ENCODE data around the gene CUBN. TPM values are rescaled to one million over a fixed set of nuclear protein-coding genes. Genes with fewer than 3 reads are reported as not detected.

CUBN gene
- polyA plus RNA-seq, 1 experiment = 0.76 TPM

DNA sequence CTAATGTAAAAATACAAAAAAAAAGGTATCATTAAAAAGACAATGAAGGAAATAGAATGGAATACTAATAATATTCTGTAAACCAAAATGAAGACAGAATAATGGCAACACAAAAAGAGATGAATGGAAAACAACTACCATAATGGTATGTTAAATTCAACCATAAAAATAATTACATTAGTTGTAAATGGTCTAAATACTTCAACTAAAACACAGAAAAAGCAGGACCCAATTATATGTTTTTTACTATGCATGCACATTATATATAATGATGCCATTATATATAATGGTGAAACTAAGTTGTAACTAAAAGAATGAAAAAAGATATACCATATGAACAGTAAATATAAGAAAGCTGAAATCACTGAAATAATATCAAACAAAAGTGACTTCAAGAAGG, 76.5 kb downstream of the CUBN start:
- H3K9me3 ChIP-seq (ENCODE audit: control insufficient read depth, insufficient read depth, low read length) = peaks cover 2% of the 10 kb centered on the region; the same call in 1 of the 2 replicates
- DNase-seq (ENCODE audit: low read depth, low spot score) = no peak
- no peak overlapping the region for H3K4me3 ChIP-seq (ENCODE audit: low read depth, low read length)
- H3K27ac ChIP-seq (ENCODE audit: low read depth, low read length) = no peak overlapping the region
- ChIA-PET POLR2A (no interaction called here), CTCF (no interaction called here)
- no peaks in the 10 kb centered on the region for H3K27me3 ChIP-seq (ENCODE audit: control insufficient read depth, insufficient read depth, low read length)
- TF ChIP-seq CTCF (IDR thresholded peaks at IDR 0.05; ENCODE audit: low read depth, low read length) = no peak

DNA sequence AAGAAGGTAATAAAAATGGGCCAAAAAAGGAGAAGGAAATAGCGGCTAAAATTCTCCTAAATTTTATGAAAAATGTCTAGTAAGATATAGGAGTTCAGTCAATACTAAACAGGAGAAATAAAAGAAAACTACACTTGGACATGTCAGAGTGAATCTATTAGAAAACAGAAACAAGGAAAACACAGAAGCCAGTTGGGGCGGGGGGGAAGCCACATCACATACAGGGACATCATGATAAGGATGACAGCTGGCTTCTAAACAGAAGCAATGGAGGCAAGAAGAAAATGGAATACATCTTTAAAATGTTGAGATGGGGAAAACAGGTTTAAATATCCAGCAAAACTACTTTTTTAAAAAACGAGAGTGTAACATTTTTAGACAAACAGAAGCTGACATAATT, 77.8 kb downstream of the CUBN start:
- ChIA-PET POLR2A (no interaction called here), CTCF (no interaction called here)
- no peak overlapping the region for H3K4me3 ChIP-seq (ENCODE audit: low read depth, low read length)
- H3K9me3 ChIP-seq (ENCODE audit: control insufficient read depth, insufficient read depth, low read length) = peaks cover 2% of the 10 kb centered on the region; the same call in 1 of the 2 replicates
- H3K27me3 ChIP-seq (ENCODE audit: control insufficient read depth, insufficient read depth, low read length) = no peaks in the 10 kb centered on the region
- no peak overlapping the region for H3K27ac ChIP-seq (ENCODE audit: low read depth, low read length)
- DNase-seq (ENCODE audit: low read depth, low spot score) = no peak
- no peak for TF ChIP-seq CTCF (IDR thresholded peaks at IDR 0.05; ENCODE audit: low read depth, low read length)

- Histone ChIP-seq H3K9me3 (ENCODE audit: control insufficient read depth, insufficient read depth, low read length) (peaks cover 2% of the 10 kb centered on the region; the same call in 1 of the 2 replicates), H3K4me3 (ENCODE audit: low read depth, low read length) (no peak overlapping the region), H3K27me3 (ENCODE audit: control insufficient read depth, insufficient read depth, low read length) (no peaks in the 10 kb centered on the region), H3K27ac (ENCODE audit: low read depth, low read length) (no peak overlapping the region)
- TF ChIP-seq CTCF (IDR thresholded peaks at IDR 0.05; ENCODE audit: low read depth, low read length) = no peak
- POLR2A ChIA-PET = no interaction called here
- CTCF ChIA-PET = no interaction called here
- no peak for DNase-seq (ENCODE audit: low read depth, low spot score)
These were observed 80.4 kb downstream of the CUBN start for GRCh38 chr10:17049195-17049594.

GRCh38 chr10:17047908-17048307, 81.7 kb downstream of the CUBN start:
- H3K9me3 ChIP-seq (ENCODE audit: control insufficient read depth, insufficient read depth, low read length) = peaks cover 2% of the 10 kb centered on the region; the same call in 1 of the 2 replicates
- no peak for DNase-seq (ENCODE audit: low read depth, low spot score)
- H3K4me3 ChIP-seq (ENCODE audit: low read depth, low read length) = no peak overlapping the region
- ChIA-PET POLR2A (no interaction called here), CTCF (interaction anchor here (0.6 kb wide), 1 partner anchor 183 kb away, joined by 4 read pairs; no protein-coding TSS in a partner anchor)
- TF ChIP-seq CTCF (IDR thresholded peaks at IDR 0.05; ENCODE audit: low read depth, low read length) = no peak
- H3K27me3 ChIP-seq (ENCODE audit: control insufficient read depth, insufficient read depth, low read length) = no peaks in the 10 kb centered on the region
- H3K27ac ChIP-seq (ENCODE audit: low read depth, low read length) = no peak overlapping the region

- no peak for TF ChIP-seq CTCF (IDR thresholded peaks at IDR 0.05; ENCODE audit: low read depth, low read length)
- H3K4me3 ChIP-seq (ENCODE audit: low read depth, low read length) = no peak overlapping the region
- CTCF ChIA-PET = no interaction called here
These were observed 82.6 kb downstream of the CUBN start for GRCh38 chr10:17046989-17047388.

More at GRCh38 chr10:17046989-17047388, 82.6 kb downstream of the CUBN start:
- no peaks in the 10 kb centered on the region for H3K27me3 ChIP-seq (ENCODE audit: control insufficient read depth, insufficient read depth, low read length)
- POLR2A ChIA-PET = no interaction called here
- peaks cover 2% of the 10 kb centered on the region; the same call in 1 of the 2 replicates for H3K9me3 ChIP-seq (ENCODE audit: control insufficient read depth, insufficient read depth, low read length)
- H3K27ac ChIP-seq (ENCODE audit: low read depth, low read length) = no peak overlapping the region
- no peak for DNase-seq (ENCODE audit: low read depth, low spot score)
